GM12865 (cell line): Measurements from ENCODE around the gene RAB36.

Source experiments
- DNase-seq: peaks from one replicate; pipeline ENCODE4 v3.0.0; 2010; ENCODE audit warnings: low read depth
- H3K4me3 ChIP-seq: 2 replicates; pipeline ENCODE4 v1.5.1; 2011; ENCODE audit warnings: mild to moderate bottlenecking, low read depth, low read length, control low read depth
- TF ChIP-seq, protein P1 (sequence below): IDR thresholded peaks from 2 replicates; pipeline ENCODE4 v1.5.1; 2011; ENCODE audit warnings: low read length, control low read depth, low read depth, inconsistent platforms; ENCODE audit not compliant: insufficient read depth; ENCODE audit errors: missing control alignments

The RAB36 gene

DNA sequence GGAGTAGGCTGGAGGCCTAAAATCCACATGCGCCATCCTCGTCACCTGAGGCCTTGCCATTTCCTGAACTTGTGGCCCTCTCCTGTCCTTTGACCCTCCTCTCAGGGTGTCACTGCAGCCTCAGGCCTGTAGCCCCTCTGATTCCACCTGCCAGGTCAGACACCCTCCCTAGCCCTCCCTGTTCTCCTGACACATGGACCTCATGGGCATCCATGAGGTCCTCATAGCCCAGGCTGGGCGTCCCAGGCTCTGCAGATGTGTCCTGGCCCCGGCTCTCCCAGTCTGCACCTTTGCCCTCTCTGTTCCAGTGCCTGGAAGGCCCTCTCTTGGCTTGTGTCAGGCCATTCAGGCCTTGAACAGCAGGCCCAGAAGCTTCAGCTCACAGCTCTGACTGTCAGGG, 15.8 kb downstream of the RAB36 start:
- H3K4me3 ChIP-seq: no peak overlapping the region
- TF ChIP-seq, protein P1, sequence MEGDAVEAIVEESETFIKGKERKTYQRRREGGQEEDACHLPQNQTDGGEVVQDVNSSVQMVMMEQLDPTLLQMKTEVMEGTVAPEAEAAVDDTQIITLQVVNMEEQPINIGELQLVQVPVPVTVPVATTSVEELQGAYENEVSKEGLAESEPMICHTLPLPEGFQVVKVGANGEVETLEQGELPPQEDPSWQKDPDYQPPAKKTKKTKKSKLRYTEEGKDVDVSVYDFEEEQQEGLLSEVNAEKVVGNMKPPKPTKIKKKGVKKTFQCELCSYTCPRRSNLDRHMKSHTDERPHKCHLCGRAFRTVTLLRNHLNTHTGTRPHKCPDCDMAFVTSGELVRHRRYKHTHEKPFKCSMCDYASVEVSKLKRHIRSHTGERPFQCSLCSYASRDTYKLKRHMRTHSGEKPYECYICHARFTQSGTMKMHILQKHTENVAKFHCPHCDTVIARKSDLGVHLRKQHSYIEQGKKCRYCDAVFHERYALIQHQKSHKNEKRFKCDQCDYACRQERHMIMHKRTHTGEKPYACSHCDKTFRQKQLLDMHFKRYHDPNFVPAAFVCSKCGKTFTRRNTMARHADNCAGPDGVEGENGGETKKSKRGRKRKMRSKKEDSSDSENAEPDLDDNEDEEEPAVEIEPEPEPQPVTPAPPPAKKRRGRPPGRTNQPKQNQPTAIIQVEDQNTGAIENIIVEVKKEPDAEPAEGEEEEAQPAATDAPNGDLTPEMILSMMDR: no peak
- DNase-seq: no peak

DNA sequence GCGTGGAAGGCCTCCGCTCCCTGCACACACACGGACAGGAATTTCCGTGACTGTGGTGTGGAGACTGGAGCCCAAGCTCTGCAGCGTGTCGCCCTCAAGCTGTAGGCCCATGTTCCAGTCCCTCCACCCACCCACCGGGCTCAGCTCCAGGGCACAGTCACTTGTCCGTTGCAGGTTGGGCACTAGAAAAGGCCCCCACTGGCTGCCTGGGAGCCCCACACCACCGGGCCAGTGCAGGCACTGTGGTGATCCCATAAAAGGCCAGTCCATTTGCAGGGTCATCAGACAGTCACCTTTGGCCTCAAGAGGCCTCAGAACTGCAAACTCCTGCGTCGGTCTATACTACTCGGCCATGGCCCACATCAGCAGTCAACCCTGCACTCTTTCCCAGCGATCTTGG, 16.3 kb downstream of the RAB36 start:
- no peak overlapping the region for H3K4me3 ChIP-seq
- TF ChIP-seq, protein P1: no peak

DNA sequence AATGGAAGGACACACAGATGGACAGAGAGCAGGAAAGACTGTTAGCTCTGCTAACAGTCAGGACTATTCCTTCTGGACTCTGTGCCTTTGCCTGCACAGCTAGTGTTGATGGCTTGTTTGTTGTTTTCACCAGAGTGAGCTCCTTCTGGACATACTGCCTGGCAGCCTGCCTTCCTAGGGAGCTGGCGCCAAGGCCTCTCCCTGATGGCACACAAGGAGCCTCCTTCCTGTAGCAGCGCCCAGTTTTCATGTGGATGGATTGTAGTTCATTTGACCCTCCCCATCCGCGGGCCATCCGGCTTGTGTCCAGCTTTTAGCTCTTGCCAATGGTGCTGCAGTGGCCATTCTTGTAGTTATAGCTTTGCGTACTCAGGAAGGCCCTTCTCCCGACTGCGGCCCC, 18.4 kb downstream of the RAB36 start:
- no peak overlapping the region for H3K4me3 ChIP-seq
- TF ChIP-seq, protein P1: no peak
- DNase-seq: no peak

More for the DNA sequence above, 16.3 kb downstream of the RAB36 start:
- no peak for DNase-seq

DNA sequence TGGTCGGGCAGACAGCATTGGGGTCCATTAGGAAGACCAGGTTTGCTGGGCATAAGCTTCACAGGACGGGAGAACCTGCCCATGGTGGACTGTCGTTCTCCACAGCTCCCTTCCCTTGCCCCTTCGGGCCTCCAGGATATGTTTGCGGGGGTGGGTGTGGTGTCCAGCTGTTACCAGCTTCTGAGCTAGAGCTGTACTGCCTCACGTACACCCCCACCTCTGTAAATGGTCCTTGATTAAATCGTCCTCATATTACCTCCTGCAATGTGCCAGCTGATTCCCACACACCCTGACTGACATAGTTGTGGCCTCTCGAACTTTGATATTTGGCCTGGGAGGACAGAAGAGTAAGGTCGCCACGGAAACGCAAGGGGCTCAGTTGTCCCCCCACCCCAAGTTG, 18.8 kb downstream of the RAB36 start:
- no peak for DNase-seq
- no peak overlapping the region for H3K4me3 ChIP-seq
- TF ChIP-seq, protein P1: no peak

DNA sequence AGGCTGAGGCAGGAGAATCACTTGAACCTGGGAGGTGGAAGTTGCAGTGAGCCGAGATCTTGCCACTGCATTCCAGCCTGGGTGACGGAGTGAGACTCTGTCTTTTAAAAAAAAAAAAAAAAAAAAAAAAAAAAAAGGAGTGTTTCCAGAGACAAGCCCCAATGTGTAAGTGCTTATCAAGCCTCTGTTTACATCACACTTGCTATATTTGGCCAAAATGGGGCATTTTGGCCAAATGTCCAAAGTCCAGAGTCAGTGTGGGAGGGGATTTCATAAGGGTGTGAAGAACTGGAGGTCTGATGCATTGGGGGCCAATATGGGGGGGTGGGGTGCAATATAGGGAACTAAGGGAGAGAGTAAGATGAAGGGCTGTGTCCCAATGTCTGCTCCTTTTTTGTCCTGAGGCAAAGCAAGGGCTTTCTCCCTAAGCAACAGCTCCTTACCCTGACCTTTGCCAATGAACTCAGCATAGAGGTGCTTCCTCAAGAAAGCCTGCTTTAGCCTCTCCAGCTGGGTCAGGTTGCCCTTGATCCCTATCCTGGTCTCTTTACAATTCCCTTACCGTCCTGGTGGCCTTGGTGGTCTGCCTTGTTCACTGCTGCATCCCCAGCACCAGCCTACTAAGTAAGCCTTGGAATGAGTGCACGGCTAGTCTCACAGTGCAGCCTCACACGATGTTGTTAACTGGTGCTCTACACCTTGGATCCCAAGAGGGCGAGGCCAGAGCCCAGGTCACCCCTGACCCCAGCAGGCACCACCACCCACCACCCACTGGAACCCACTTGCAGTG, 21.0 kb downstream of the RAB36 start:
- TF ChIP-seq, protein P1: no peak
- DNase-seq: no peak
- no peak overlapping the region for H3K4me3 ChIP-seq

DNA sequence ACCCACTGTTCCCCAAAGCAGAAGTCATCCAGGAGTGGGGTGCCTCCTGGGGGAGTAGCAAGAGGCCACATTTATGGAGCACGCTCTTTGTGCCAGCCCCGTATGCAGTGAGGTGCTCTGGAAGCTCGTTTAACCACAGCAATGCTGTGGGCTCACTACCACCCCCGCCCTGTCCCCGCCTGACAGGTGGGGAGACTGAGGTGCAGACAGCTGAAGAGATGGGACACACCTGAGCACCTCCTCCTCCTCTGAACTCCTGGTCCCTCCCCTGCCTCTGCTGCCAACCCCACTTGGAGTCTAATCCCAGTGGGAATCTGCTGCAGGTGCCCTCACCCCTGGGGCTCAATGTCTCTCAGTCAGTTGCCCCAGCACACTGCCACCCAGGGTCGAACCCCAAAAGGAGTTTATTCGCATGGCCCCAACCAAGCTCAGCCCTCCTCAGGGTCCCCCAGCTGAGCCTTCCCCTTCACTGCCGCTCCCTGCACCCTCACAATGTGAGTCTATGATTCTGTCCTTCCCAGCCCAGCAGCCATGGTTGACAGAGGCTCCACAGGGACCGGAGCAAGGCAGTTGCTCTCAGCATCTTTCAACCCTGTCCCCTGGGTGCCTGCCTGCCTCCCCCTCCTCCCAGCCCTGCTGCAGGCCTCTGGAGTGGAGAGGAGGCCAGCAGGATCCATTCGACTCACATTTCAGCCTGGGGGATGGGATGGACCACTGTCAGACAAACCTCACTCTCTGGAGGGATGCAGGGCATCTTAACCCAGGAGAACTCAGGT, 21.8 kb downstream of the RAB36 start:
- no peak for DNase-seq

More for the DNA sequence above, 21.8 kb downstream of the RAB36 start:
- TF ChIP-seq, protein P1: no peak
- H3K4me3 ChIP-seq: no peak overlapping the region
